AG09309 (cell line): Measurements from ENCODE around the gene ATRNL1.
"Not testable (repeated sequence)": the region's sequence is repeated elsewhere in the genome, so short reads cannot be mapped to it uniquely, and the experiment has no call there.

Source experiments
- DNase-seq: peaks from one replicate; pipeline ENCODE4 v3.0.0-alpha.2; 2010; ENCODE audit warnings: low read depth
- H3K4me3 ChIP-seq: 2 replicates; pipeline ENCODE4 v1.5.1; 2011; ENCODE audit warnings: mild to moderate bottlenecking, low read depth, low read length, moderate library complexity; ENCODE audit not compliant: control insufficient read depth
- CTCF ChIP-seq: IDR thresholded peaks from 2 replicates; pipeline ENCODE4 v1.5.1; 2011; ENCODE audit warnings: mild to moderate bottlenecking, low read depth, low read length, inconsistent platforms; ENCODE audit not compliant: insufficient read depth, control insufficient read depth; ENCODE audit errors: missing control alignments

Gene ATRNL1

GRCh38 chr10:115222039-115222438, 128.9 kb downstream of the ATRNL1 start:
- no peak overlapping the region for H3K4me3 ChIP-seq
- no peak for TF ChIP-seq CTCF

GRCh38 chr10:115239761-115240160, 146.6 kb downstream of the ATRNL1 start:
- H3K4me3 ChIP-seq, result no peak overlapping the region
- no peak for TF ChIP-seq CTCF
- DNase-seq, result no peak

More at GRCh38 chr10:115222039-115222438, 128.9 kb downstream of the ATRNL1 start:
- DNase-seq, result no peak

- no peak for DNase-seq
- H3K4me3 ChIP-seq, result no peak overlapping the region
- TF ChIP-seq CTCF, result no peak
These were observed 157.6 kb downstream of the ATRNL1 start for GRCh38 chr10:115250784-115251183.

- DNase-seq, H3K4me3 ChIP-seq: not testable (repeated sequence)
These were observed 160.6 kb downstream of the ATRNL1 start for GRCh38 chr10:115253765-115254164.

- no peak for DNase-seq
- TF ChIP-seq CTCF, result no peak
- no peak overlapping the region for H3K4me3 ChIP-seq
These were observed 179.3 kb downstream of the ATRNL1 start for GRCh38 chr10:115272482-115272881.

GRCh38 chr10:115278294-115278693, 185.1 kb downstream of the ATRNL1 start:
- DNase-seq, result no peak
- no peak for TF ChIP-seq CTCF
- no peak overlapping the region for H3K4me3 ChIP-seq

GRCh38 chr10:115295213-115295805, 202.1 kb downstream of the ATRNL1 start:
- no peak for TF ChIP-seq CTCF
- no peak overlapping the region for H3K4me3 ChIP-seq
- no peak for DNase-seq
